HG03066 (cell line): ENCODE measurements around the gene STK4.
"Not testable (repeated sequence)": the region's sequence is repeated elsewhere in the genome, so short reads cannot be mapped to it uniquely, and the experiment has no call there.

Experiments used
- ATAC-seq: cut with Tn5 transposase; IDR thresholded peaks from one replicate; pipeline ENCODE4 v1.9.1; 2021; ENCODE audit warnings: low read depth; ENCODE audit not compliant: unreplicated experiment

STK4 gene

DNA sequence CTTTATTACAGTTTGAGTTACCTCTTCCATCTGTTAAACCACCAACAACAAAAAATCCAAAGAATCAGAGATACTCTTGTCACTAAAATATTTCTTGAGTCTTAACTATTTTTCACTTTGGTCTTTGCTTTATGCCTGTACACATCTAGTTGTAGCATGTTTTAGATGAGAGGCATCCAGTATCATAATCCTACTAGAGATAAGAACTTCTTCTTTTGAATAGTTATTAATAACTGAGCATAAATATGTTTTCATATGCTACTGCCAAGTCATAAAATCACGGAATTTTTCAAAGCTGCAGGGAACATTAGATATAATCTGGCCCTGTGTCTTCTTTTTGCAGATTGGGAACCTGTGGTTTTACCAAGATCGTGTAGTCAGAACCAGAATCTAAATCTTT, 55.3 kb downstream of the STK4 start:
- ATAC-seq: no peak

- ATAC-seq: not testable (repeated sequence)
Observed at GRCh38 chr20:45023140-45023539, 56.8 kb downstream of the STK4 start.

GRCh38 chr20:45028424-45029136, 62.3 kb downstream of the STK4 start:
- ATAC-seq: no peak

- ATAC-seq: no peak
Observed at GRCh38 chr20:45029884-45030283, 63.6 kb downstream of the STK4 start.

DNA sequence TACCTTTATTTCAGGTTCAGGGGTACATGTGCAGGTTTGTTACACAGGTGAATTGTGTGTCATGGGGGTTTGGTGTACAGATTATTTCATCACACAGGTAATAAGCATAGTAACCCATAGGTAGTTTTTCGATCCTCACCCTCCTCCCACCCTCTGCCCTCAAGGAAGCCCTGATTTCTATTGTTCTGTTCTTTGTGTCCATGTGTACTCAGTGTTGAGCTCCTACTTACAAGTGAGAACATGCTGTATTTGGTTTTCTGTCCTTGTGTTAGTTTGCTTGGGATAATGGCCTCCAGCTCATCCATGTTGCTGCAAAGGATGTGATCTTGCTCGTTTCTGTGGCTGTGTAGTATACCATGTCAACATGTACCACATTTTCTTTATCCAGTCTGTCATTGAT, 66.0 kb downstream of the STK4 start:
- ATAC-seq: no peak

DNA sequence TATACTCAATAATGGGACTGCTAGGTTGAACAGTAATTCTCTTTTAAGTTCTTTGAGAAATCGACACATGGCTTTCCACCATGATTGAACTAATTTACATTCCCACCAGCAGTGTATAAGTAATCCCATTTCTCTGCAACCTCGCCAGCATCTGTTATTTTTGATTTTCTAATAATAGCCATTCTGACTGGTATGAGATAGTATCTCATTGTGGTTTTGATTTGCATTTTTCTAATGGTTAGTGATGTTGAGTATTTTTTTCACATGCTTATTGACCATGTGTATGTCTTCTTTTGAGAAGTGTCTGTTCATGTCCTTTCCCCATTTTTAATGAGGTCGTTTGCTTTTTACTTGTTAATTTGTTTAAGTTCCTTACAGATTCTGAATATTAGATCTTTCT, 66.5 kb downstream of the STK4 start:
- ATAC-seq: no peak

DNA sequence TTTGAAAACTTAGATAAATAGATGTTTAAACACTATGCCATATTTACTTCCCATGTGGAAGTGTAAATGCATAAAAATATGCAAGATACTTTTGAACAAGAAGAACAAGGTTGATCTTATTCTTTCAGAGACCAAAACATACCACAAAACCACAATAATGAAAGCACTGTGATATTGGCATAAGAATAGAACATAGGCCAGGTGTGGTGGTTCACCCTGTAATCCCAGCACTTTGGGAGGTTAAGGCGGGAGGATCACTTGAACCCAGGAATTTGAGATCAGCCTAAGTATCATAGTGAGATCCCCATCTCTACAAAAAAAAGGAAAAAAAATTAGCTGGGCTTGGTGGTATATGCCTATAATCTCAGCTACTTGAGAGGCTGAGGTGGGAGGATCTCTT, 68.1 kb downstream of the STK4 start:
- ATAC-seq: no peak

- ATAC-seq: no peak
Observed at GRCh38 chr20:45036044-45036755, 69.9 kb downstream of the STK4 start.

GRCh38 chr20:45037050-45037449, 70.7 kb downstream of the STK4 start:
- no peak for ATAC-seq

GRCh38 chr20:45037635-45038034, 71.3 kb downstream of the STK4 start:
- no peak for ATAC-seq

DNA sequence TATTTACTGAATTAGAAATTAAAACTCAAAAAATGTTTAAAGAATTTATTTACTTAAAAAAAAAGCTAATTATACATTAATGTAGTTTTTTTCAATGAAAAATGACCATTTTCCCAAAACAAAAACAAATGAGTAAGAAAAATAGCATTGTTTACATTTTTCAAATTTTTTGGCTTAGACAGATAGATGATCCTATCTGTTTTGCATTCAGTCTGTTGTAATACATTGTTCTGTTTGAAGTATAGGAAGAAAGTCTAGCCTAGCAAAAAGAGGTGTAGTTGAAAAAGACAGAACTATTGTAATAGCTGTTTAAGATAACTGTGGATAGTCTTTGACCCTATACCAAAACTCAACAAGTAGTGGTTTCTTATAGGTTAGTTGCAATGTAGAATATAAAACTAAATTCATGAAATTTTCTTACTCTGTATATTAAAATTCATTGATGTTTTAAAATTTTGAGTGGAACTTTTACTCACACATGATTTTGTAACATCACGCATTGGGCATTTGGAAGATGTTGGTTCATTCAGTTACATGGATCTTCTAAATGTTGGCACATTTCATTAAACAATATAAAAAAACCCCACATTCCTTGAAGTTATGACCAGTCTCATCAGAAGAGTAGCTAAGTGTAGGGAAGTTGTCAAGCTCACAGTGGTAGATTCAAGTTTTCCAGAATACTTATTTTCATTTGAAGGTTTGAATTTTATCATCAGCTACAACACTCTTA, 72.6 kb downstream of the STK4 start:
- no peak for ATAC-seq

DNA sequence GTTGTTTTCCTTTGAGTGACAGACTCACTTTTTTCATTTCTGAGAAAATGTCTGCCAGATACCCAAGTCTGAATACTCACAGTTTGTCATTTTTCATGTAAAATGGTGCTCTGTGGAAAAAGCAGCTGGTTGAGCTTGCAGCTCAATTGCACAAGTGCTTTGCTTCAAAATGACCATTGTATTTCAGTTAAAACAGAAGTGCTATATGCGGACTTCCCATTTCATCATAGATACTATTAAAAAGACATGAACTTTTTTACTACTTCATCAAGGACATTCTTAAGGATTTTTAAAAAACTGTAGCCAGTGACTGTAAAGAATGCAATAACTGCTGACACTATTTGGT, 73.1 kb downstream of the STK4 start:
- no peak for ATAC-seq

- ATAC-seq: no peak
Observed at GRCh38 chr20:45041464-45042337, 75.4 kb downstream of the STK4 start.

- no peak for ATAC-seq
Observed at GRCh38 chr20:45042978-45043377, 76.7 kb downstream of the STK4 start.

GRCh38 chr20:45044084-45044573, 77.8 kb downstream of the STK4 start:
- ATAC-seq: no peak

DNA sequence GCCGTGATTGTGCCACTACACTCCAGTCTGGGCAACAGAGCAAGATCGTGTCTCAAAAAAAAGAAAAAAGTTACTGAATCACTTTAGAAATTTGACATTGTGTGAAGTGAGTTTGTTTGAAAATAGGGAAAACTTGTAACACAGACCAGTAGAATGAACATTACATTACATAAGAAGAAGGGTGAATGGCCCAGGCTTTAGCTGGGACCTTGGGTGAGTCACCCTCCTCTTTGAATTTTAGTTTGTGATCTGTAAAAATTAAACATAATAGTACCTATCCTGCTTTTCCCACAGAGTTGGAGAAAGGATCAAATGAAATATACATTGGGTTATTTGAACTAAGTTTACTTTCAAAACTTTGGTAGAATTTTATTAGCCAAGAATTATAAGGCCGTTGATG, 78.3 kb downstream of the STK4 start:
- ATAC-seq: no peak

DNA sequence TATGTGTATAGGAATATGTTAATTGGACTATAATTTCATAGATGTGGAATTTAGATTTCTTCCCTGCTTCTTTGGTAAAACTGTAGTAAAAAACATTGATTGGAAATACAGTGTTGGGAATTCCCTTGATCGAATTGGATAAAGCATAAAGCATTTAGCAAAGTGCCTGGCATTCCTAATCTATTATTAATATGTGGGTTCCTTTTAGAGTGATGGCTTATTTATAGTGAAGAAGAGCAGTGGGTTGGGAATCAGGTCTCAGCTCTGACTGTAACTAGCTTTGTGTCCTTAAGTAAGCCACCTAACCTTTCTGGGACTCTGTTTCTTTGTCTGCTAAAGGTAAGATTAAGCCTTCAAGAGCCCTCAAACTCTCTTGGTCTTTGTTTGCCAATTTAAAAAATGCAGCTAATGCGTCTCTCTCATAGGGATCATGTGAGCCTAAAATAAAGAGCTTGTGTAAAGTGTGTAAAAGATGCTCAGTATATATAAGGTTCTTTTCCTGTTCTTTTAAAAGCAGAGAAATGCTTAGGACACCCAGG, 81.3 kb downstream of the STK4 start:
- ATAC-seq: no peak

GRCh38 chr20:45049438-45049837, 83.1 kb downstream of the STK4 start:
- ATAC-seq: no peak

DNA sequence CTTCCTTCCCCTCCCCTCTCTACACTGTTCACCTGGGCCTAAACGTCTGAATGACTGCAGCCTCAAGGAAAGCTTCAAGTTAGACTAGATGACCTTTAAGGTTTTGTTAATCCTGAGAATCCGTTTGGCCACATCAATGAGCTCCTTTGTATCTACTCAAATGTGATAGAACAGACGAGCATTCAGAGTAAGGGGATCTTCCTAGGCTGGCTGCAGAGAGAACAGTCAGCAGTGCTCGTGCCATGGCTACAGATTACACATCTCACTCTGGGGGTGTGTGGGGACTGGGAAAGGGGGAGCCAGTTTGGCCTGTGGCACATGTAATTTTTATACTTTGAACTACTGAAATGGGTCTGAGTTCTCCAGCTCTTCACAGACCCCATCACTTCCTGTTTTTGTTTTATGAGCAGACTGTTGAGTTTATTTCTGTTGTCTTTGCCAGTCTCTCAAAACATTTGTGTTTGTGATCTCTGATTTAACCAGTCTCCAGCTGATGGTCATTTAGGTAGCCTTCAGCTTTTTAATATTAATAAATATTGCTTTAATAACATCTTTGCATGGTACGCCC, 83.7 kb downstream of the STK4 start:
- no peak for ATAC-seq
